Hepatocyte (in vitro differentiated cells): Measurements from ENCODE around the gene SORD.
"Not testable (repeated sequence)": the region's sequence is repeated elsewhere in the genome, so short reads cannot be mapped to it uniquely, and the experiment has no call there.

Experiments
- CTCF ChIP-seq: fragments of 200-600 bp; sonication (generic); IDR thresholded peaks from 2 replicates; pipeline ENCODE4 v1.5.1; 2016; ENCODE audit warnings: antibody characterized with exemption, mild to moderate bottlenecking; ENCODE audit not compliant: poor library complexity
- EZH2 ChIP-seq: fragments of 200-600 bp; sonication (generic); IDR thresholded peaks from 2 replicates; pipeline ENCODE4 v1.6.1; 2016; ENCODE audit warnings: antibody characterized with exemption, mild to moderate bottlenecking, borderline replicate concordance

DNA sequence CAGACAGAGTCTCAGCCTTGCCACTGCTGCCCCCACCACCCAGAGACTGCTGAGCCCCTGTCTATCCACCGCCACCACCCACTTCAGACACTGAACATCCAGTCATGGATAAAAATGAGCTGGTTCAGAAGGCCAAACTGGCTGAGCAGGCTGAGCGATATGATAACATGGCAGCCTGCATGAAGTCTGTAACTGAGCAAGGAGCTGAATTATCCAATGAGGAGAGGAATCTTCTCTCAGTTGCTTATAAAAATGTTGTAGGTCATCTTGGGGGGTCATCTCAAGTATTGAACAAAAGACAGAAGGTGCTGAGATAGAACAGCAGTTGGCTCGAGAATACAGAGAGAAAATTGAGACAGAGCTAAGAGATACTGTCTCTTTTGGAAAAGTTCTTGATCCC, 29.7 kb downstream of the SORD start:
- not testable (repeated sequence) for TF ChIP-seq CTCF, EZH2
